Measurements from ENCODE around the gene PHLPP1. TPM values are rescaled to one million over a fixed set of nuclear protein-coding genes. Genes with fewer than 3 reads are reported as not detected.

PHLPP1 gene
- total RNA-seq, 4 donors from 2014 or later: 28.1 to 56.6 (median 37.1) TPM

DNA sequence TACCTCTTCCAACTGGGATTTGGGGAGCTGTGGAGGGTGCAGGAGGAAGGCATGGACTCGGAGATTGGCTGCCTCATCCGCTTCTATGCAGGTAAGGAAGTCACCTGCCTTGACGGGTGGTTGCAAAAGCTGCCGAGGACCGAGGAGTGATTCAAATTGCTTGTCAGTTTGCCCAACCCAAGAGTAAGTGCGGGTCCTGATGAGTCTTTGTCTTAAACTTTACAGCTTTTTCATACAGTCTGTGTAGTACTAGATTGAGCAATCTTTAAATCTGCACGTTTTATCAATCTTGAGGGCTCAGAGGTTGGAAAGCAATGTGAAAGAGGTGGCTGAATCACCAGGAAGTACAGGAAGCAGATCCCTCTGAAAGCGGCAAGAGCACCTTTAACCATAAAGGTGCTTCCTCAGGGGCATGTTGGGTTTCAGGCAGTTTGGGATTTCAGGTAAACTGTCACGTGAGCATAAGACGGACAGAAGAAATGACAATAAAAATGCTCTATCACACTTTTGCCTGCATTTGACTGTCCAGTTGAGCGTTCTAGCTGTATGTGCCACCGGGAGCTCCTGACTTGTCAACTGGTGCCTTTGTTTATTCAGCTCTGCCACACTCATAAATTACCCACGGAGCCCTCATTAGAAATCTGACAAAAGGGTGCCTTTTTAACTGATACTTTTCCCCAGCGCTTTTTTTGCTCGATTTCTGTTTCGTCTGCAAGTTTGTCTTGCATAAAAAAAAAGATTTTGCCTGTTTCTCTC is 2.0 kb downstream of the PHLPP1 start:
- H3K4me1 ChIP-seq: peaks cover 43% of the 10 kb centered on the region
- WGBS: 4% methylated on average over 16 of the region's 16 CpGs
- H3K27ac ChIP-seq: peak overlapping the region; percentile 96
- no peak for TF ChIP-seq POLR2A (IDR thresholded peaks at IDR 0.05)
- TF ChIP-seq, protein P1, sequence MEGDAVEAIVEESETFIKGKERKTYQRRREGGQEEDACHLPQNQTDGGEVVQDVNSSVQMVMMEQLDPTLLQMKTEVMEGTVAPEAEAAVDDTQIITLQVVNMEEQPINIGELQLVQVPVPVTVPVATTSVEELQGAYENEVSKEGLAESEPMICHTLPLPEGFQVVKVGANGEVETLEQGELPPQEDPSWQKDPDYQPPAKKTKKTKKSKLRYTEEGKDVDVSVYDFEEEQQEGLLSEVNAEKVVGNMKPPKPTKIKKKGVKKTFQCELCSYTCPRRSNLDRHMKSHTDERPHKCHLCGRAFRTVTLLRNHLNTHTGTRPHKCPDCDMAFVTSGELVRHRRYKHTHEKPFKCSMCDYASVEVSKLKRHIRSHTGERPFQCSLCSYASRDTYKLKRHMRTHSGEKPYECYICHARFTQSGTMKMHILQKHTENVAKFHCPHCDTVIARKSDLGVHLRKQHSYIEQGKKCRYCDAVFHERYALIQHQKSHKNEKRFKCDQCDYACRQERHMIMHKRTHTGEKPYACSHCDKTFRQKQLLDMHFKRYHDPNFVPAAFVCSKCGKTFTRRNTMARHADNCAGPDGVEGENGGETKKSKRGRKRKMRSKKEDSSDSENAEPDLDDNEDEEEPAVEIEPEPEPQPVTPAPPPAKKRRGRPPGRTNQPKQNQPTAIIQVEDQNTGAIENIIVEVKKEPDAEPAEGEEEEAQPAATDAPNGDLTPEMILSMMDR (IDR thresholded peaks at IDR 0.05): no peak
- TF ChIP-seq POLR2AphosphoS5 (IDR thresholded peaks at IDR 0.05): no peak
- TF ChIP-seq EP300 (IDR thresholded peaks at IDR 0.05): no peak
- H3K27me3 ChIP-seq: no peaks in the 10 kb centered on the region
- DNase-seq (ENCODE audit: low spot score in 2 of 2): no peak
- H3K9me3 ChIP-seq: no peaks in the 10 kb centered on the region
- H3K36me3 ChIP-seq: no peaks in the 10 kb centered on the region
- H3K4me3 ChIP-seq: peak overlapping the region; percentile 62

DNA sequence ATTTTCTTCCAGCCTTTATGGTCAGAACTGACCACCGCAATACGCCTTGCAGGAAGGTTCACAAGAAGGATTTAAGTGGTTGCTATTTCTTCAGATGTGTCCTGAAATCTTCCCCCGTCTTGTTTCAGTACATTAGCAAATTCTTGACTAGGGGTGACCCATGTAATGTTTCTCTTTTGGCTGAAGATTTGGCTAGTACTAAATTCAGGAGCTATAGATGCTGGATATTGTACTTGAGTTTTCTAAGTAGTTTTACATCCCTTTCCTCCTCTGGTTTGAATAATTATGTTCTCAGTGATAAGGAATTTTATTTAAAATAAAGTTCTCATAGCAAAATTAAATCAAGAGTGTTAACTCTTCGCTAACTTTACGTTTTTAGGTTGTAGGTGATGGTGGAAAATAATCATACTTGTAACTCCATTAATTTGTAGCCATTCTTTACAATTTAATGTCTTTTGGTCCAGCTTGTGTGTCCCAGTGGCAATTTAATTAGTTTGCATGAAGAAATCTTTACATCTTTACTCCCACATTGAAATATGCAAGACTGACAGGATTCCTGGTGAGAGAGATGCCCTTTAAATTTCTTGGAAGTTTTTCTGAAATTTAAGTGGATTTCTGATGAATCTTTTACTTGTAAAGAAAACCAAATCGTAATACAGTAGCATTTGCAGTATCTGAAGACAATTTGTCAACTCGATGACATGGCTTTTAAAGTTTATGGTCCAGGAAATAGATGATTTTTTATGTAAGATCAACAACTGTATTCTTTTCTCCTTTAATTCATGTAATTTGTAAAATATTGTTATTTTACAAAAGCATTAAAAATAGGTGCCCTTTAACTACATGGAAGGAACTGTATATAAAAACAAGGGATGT is 2.8 kb downstream of the PHLPP1 start:
- no peak for DNase-seq (ENCODE audit: low spot score in 2 of 2)
- H3K27ac ChIP-seq: peak overlapping the region; percentile 96

GRCh38 chr18:62720048-62720447 is 4.7 kb downstream of the PHLPP1 start:
- TF ChIP-seq EP300 (IDR thresholded peaks at IDR 0.05) (no peak), POLR2A (IDR thresholded peaks at IDR 0.05) (no peak), POLR2AphosphoS5 (IDR thresholded peaks at IDR 0.05) (no peak)
- TF ChIP-seq, protein P1 (IDR thresholded peaks at IDR 0.05): no peak
- Histone ChIP-seq H3K36me3 (no peaks in the 10 kb centered on the region), H3K27ac (no peak overlapping the region), H3K4me1 (peaks cover 51% of the 10 kb centered on the region), H3K27me3 (no peaks in the 10 kb centered on the region), H3K9me3 (no peaks in the 10 kb centered on the region), H3K4me3 (peak overlapping the region; percentile 62)
- DNase-seq (ENCODE audit: low spot score in 2 of 2): no peak
- 46% methylated on average over 4 of the region's 4 CpGs for WGBS

More for the DNA sequence above, 2.8 kb downstream of the PHLPP1 start:
- Histone ChIP-seq H3K27me3 (no peaks in the 10 kb centered on the region), H3K9me3 (no peaks in the 10 kb centered on the region), H3K4me1 (peaks cover 44% of the 10 kb centered on the region), H3K36me3 (no peaks in the 10 kb centered on the region), H3K4me3 (peak overlapping the region; percentile 62)
- 41% methylated on average over 7 of the region's 7 CpGs for WGBS
- no peak for TF ChIP-seq POLR2AphosphoS5 (IDR thresholded peaks at IDR 0.05)

GRCh38 chr18:62720766-62721613 is 5.6 kb downstream of the PHLPP1 start:
- H3K4me3 ChIP-seq: peak overlapping the region; percentile 12
- TF ChIP-seq POLR2A (IDR thresholded peaks at IDR 0.05): no peak
- no peaks in the 10 kb centered on the region for H3K9me3 ChIP-seq
- DNase-seq (ENCODE audit: low spot score in 2 of 2): no peak
- peaks cover 51% of the 10 kb centered on the region for H3K4me1 ChIP-seq
- no peak overlapping the region for H3K27ac ChIP-seq
- WGBS: 83% methylated on average over 12 of the region's 12 CpGs
- no peaks in the 10 kb centered on the region for H3K36me3 ChIP-seq
- no peaks in the 10 kb centered on the region for H3K27me3 ChIP-seq

GRCh38 chr18:62721839-62722795 is 6.8 kb downstream of the PHLPP1 start:
- Histone ChIP-seq H3K4me3 (no peak overlapping the region), H3K36me3 (no peaks in the 10 kb centered on the region), H3K27me3 (no peaks in the 10 kb centered on the region), H3K9me3 (no peaks in the 10 kb centered on the region), H3K4me1 (peaks cover 51% of the 10 kb centered on the region), H3K27ac (no peak overlapping the region)
- TF ChIP-seq EP300 (IDR thresholded peaks at IDR 0.05): no peak
- TF ChIP-seq POLR2A (IDR thresholded peaks at IDR 0.05): no peak
- TF ChIP-seq POLR2AphosphoS5 (IDR thresholded peaks at IDR 0.05): no peak
- TF ChIP-seq, protein P1 (IDR thresholded peaks at IDR 0.05): no peak
- 73% methylated on average over 8 of the region's 8 CpGs for WGBS
- DNase-seq (ENCODE audit: low spot score in 2 of 2): no peak

Measured in suprapubic skin (tissue), 4 donors.